Activated CD8-positive, alpha-beta T cell treated with anti-CD3 and anti-CD28 coated beads for 36 hours (primary cell): ENCODE data around the gene CLPTM1. TPM values are rescaled to one million over a fixed set of nuclear protein-coding genes. Genes with fewer than 3 reads are reported as not detected.

Source experiments
- ATAC-seq: fragments of 200-7000 bp; cut with Tn5 transposase; one replicate; pipeline ENCODE4 v1.10.0; 2021; ENCODE audit warnings: mild to moderate bottlenecking, moderate library complexity
- CTCF ChIA-PET: fragments of 350-600 bp; sonication (Branson Sonifier 250); formaldehyde crosslinking; loops from one replicate; lab custom pipeline; 2021; ENCODE audit warnings: antibody characterized with exemption; lab: Charles Lee
- POLR2A ChIA-PET: fragments of 350-600 bp; sonication (Branson Sonifier 250); formaldehyde crosslinking; loops from one replicate; lab custom pipeline; 2021; ENCODE audit warnings: antibody characterized with exemption; lab: Charles Lee
- DNase-seq: peaks from one replicate; pipeline ENCODE4 v3.0.0-alpha.2; 2020
- H3K27ac Mint-ChIP-seq: one replicate; pipeline ENCODE4 v1.8.0; 2021; ENCODE audit warnings: mild to moderate bottlenecking, mixed read lengths
- H3K27me3 Mint-ChIP-seq: one replicate; pipeline ENCODE4 v1.8.0; 2021; ENCODE audit warnings: mixed read lengths
- H3K36me3 Mint-ChIP-seq: one replicate; pipeline ENCODE4 v1.8.0; 2021; ENCODE audit warnings: low read depth, mixed read lengths
- H3K4me1 Mint-ChIP-seq: one replicate; pipeline ENCODE4 v1.8.0; 2021; ENCODE audit warnings: low read depth, mixed read lengths
- H3K4me3 Mint-ChIP-seq: one replicate; pipeline ENCODE4 v1.8.0; 2021; ENCODE audit warnings: mild to moderate bottlenecking, moderate library complexity, mixed read lengths
- H3K9me3 Mint-ChIP-seq: one replicate; pipeline ENCODE4 v1.8.0; 2021; ENCODE audit warnings: mixed read lengths
- intact Hi-C: fragments of 100-400 bp; cut with micrococcal nuclease; formaldehyde crosslinking; loops from one replicate; pipeline ENCODE4 v1.10.0; 2022
- total RNA-seq, 2 experiments: library from RNA; stranded (reverse); gene quantifications; one replicate each; pipeline ENCODE4 v1.2.3, GENCODE V29; 2021
- TF ChIP-seq, protein P1 (sequence below): fragments of 200-600 bp; IDR thresholded peaks from one replicate; pipeline ENCODE4 v1.8.0; 2022; ENCODE audit warnings: antibody characterized with exemption, mild to moderate bottlenecking

Gene CLPTM1
- total RNA-seq, 2 experiments from 2014 or later, result 38.6 to 39.8 TPM

DNA sequence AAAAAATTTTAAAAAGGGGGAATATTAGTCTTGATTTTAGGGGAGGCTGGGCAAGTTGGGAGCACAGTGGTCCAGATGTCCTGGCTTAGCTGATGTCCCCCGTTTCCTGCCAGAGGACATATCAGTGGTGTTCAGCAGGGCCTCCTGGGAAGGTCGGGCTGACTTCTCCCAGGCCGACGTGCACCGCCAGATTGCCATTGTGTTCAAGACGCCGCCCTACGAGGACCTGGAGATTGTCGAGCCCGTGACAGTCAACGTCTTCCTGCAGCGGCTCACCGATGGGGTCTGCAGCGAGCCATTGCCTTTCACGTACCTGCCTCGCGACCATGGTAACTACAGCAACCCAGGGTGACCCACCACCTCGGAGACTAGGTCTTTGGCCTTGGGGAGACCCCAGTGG, 77.2 kb downstream of the CLPTM1 start:
- Mint-ChIP-seq H3K27me3 (no peaks in the 10 kb centered on the region), H3K4me3 (no peak overlapping the region), H3K4me1 (no peaks in the 10 kb centered on the region), H3K36me3 (peaks cover 47% of the 10 kb centered on the region), H3K27ac (no peak overlapping the region), H3K9me3 (no peaks in the 10 kb centered on the region)
- POLR2A ChIA-PET, result interaction anchor here (1.0 kb wide), 1 partner anchor 13 kb away, joined by 3 read pairs; no protein-coding TSS in a partner anchor
- ATAC-seq (no peak), DNase-seq (no peak)
- TF ChIP-seq, protein P1, sequence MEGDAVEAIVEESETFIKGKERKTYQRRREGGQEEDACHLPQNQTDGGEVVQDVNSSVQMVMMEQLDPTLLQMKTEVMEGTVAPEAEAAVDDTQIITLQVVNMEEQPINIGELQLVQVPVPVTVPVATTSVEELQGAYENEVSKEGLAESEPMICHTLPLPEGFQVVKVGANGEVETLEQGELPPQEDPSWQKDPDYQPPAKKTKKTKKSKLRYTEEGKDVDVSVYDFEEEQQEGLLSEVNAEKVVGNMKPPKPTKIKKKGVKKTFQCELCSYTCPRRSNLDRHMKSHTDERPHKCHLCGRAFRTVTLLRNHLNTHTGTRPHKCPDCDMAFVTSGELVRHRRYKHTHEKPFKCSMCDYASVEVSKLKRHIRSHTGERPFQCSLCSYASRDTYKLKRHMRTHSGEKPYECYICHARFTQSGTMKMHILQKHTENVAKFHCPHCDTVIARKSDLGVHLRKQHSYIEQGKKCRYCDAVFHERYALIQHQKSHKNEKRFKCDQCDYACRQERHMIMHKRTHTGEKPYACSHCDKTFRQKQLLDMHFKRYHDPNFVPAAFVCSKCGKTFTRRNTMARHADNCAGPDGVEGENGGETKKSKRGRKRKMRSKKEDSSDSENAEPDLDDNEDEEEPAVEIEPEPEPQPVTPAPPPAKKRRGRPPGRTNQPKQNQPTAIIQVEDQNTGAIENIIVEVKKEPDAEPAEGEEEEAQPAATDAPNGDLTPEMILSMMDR, result no peak
- intact Hi-C loops, result no loop called here
- CTCF ChIA-PET, result interaction anchor here (1.6 kb wide), 1 partner anchor 27 kb away, joined by 6 read pairs; no protein-coding TSS in a partner anchor

DNA sequence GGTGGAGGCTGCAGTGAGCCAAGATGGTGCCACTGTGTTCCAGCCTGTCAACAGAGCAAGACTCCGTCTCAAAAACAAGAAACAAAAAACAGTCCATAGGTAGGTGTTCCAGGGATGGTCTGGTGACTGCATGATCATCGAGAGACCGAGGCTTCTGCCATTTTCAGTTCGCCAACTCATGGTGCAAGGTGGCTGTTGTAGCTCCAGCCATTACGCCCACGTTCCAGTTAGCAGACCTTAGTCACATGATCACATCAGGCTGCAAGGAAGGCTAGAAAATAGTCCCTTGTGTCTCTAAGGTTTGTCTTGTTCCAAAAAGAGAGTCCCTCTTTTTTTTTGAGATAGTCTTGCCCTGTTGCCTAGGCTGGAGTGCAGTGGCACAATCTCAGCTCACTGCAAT, 80.6 kb downstream of the CLPTM1 start:
- Mint-ChIP-seq H3K27ac (no peak overlapping the region), H3K27me3 (no peaks in the 10 kb centered on the region), H3K4me1 (peaks cover 16% of the 10 kb centered on the region), H3K4me3 (no peak overlapping the region), H3K9me3 (no peaks in the 10 kb centered on the region), H3K36me3 (peaks cover 51% of the 10 kb centered on the region)
- CTCF ChIA-PET, result interaction anchor here (2.3 kb wide), 1 partner anchor 24 kb away, joined by 6 read pairs; no protein-coding TSS in a partner anchor
- TF ChIP-seq, protein P1, result no peak
- POLR2A ChIA-PET, result no interaction called here
- intact Hi-C loops, result no loop called here
- ATAC-seq (no peak), DNase-seq (no peak)

DNA sequence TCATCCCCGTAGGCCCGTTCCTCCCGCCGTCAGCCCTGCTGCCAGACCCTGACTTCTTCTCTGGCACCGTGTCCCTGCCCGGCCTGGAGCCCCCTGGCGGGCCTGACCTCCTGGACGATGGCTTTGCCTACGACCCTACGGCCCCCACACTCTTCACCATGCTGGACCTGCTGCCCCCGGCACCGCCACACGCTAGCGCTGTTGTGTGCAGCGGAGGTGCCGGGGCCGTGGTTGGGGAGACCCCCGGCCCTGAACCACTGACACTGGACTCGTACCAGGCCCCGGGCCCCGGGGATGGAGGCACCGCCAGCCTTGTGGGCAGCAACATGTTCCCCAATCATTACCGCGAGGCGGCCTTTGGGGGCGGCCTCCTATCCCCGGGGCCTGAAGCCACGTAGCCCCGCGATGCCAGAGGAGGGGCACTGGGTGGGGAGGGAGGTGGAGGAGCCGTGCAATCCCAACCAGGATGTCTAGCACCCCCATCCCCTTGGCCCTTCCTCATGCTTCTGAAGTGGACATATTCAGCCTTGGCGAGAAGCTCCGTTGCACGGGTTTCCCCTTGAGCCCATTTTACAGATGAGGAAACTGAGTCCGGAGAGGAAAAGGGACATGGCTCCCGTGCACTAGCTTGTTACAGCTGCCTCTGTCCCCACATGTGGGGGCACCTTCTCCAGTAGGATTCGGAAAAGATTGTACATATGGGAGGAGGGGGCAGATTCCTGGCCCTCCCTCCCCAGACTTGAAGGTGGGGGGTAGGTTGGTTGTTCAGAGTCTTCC, 82.4 kb downstream of the CLPTM1 start:
- no peak overlapping the region for H3K27ac Mint-ChIP-seq
- DNase-seq, result no peak
- no peak for ATAC-seq
- intact Hi-C loops, result no loop called here
- ChIA-PET CTCF (interaction anchor here (1.5 to 3.1 kb wide), 2 partner anchors 21 to 22 kb away, joined by 6 to 27 read pairs; no protein-coding TSS in a partner anchor), POLR2A (interaction anchor here (1.0 to 1.4 kb wide), 3 partner anchors 8 to 35 kb away, joined by 3 to 5 read pairs (median 4); no protein-coding TSS in a partner anchor)
- H3K4me3 Mint-ChIP-seq, result peak overlapping the region; percentile 10
- H3K4me1 Mint-ChIP-seq, result peaks cover 28% of the 10 kb centered on the region
- H3K27me3 Mint-ChIP-seq, result no peaks in the 10 kb centered on the region
- TF ChIP-seq, protein P1, result no peak
- peaks cover 56% of the 10 kb centered on the region for H3K36me3 Mint-ChIP-seq
- H3K9me3 Mint-ChIP-seq, result no peaks in the 10 kb centered on the region

DNA sequence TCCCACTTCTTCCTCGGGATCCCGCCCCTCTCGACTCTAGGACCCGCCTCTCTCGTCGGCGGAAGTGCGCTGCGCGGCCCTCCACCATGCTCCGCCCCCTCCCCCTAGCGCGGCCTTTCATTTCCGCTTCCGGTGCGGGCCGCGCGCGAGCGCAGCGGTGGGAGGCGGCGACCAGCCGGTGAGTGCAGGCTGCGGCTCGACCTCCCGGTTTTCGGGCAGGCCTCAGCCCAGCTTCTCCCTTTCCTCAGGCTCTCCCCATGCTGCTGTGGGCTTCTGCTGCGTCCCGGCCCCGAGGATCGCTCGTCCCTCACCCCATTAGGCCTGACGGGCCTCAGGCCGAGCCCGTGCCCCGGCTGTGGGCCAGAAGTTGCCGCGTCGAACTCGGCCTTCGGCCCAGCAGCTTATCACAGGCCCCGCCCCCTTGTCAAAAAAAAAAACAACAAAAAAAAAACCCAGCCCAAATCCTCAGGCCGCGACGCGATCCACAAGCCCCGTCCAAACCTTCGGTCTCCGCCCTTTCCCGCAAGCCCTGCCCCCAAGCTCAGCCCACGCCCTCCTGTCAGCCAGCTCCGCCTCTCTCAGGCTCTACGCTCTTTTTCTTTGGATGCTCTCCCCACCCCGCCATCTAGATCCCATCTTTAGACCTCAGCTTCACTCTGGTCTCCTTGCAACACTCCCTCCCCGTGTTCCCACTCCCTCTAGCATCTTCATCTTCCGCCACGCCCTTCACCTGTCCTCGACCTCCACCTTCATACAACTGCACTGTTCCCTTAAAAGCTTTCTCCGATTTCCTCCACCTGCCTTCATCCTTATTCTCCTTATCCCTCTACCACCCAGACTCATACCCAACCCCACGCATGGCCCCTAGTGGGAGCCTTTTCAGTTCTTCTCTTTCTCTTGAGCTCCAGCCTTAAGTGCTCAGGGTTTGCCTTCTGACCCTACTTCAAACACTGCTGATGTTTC, 84.0 kb downstream of the CLPTM1 start, which contains the start of gene CLASRP:
Gene CLASRP (plus strand): TSS at position 115 of the 963 bp plus-strand sequence. CDS start 1,168 bp downstream, outside the sequence.
- H3K36me3 Mint-ChIP-seq, result peaks cover 50% of the 10 kb centered on the region
- no peaks in the 10 kb centered on the region for H3K27me3 Mint-ChIP-seq
- H3K27ac Mint-ChIP-seq, result peak within 1 kb of the TSS; percentile 94
- peak; percentile 98 for ATAC-seq
- intact Hi-C loops, result no loop called here
- ChIA-PET POLR2A (interaction anchor here (0.6 to 1.8 kb wide), 19 partner anchors 8 to 164 kb away, joined by 3 to 7 read pairs (median 3); partner anchors contain the start of gene GEMIN7), CTCF (interaction anchor here (0.9 to 3.1 kb wide), 9 partner anchors 18 to 300 kb away, joined by 3 to 27 read pairs (median 3); no protein-coding TSS in a partner anchor)
- no peaks in the 10 kb centered on the region for H3K9me3 Mint-ChIP-seq
- peak; percentile 91 for DNase-seq
- H3K4me1 Mint-ChIP-seq, result peaks cover 28% of the 10 kb centered on the region
- H3K4me3 Mint-ChIP-seq, result peak within 1 kb of the TSS; percentile 92
- TF ChIP-seq, protein P1, result no peak
